Choroid plexus epithelial cell (primary cell): ENCODE measurements around the gene PLCG2.
A peak's percentile ranks its signal among the peaks of the same experiment; 100 is the strongest.

ENCODE experiments used
- DNase-seq: peaks from one replicate; pipeline ENCODE4 v3.0.0-alpha.2; 2010; ENCODE audit warnings: low read depth
- H3K4me3 ChIP-seq: 2 replicates; pipeline ENCODE4 v1.5.1; 2011; ENCODE audit warnings: low read depth, mild to moderate bottlenecking, control low read depth, low read length, moderate library complexity
- TF ChIP-seq, protein P1 (sequence below): conservative IDR thresholded peaks from 2 replicates; pipeline ENCODE4 v1.5.1; 2011; ENCODE audit warnings: low read depth, mild to moderate bottlenecking, control low read depth, inconsistent platforms, low read length, moderate library complexity

The PLCG2 gene

DNA sequence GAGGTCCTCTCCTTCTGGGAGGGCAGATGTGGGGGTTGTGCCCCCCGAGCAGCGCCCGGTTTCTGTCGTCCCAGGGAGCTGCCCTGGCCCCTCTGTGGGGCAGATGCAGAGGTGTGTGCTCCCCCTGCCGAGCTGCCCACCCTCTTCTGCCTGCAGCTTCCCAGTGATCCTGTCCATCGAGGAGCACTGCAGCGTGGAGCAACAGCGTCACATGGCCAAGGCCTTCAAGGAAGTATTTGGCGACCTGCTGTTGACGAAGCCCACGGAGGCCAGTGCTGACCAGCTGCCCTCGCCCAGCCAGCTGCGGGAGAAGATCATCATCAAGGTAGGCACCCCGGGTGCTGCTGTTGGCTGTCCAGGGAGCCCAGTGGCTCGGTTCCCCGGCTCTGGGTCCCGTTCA, 121.4 kb downstream of the PLCG2 start:
- no peak overlapping the region for H3K4me3 ChIP-seq
- DNase-seq = no peak
- TF ChIP-seq, protein P1, sequence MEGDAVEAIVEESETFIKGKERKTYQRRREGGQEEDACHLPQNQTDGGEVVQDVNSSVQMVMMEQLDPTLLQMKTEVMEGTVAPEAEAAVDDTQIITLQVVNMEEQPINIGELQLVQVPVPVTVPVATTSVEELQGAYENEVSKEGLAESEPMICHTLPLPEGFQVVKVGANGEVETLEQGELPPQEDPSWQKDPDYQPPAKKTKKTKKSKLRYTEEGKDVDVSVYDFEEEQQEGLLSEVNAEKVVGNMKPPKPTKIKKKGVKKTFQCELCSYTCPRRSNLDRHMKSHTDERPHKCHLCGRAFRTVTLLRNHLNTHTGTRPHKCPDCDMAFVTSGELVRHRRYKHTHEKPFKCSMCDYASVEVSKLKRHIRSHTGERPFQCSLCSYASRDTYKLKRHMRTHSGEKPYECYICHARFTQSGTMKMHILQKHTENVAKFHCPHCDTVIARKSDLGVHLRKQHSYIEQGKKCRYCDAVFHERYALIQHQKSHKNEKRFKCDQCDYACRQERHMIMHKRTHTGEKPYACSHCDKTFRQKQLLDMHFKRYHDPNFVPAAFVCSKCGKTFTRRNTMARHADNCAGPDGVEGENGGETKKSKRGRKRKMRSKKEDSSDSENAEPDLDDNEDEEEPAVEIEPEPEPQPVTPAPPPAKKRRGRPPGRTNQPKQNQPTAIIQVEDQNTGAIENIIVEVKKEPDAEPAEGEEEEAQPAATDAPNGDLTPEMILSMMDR = no peak

DNA sequence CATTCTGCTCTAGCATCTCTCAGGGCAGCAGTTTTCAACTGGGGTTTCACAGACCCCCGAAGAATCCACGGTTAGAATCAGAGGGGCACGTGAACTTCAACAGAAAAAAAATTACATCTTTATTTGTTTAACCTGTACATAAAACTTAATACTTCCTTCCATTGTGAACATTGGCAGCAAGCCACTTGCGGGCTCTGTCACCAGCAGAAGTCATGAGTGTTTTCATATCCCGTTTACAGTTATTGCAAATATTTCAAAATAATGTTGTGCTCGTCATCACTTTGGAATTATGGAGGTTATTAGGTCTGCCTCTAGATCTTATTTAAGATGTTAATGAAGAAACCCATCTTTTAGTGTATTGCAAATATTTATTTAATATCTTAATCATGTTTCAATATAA, 122.4 kb downstream of the PLCG2 start:
- TF ChIP-seq, protein P1 = no peak
- H3K4me3 ChIP-seq = no peak overlapping the region
- DNase-seq = peak; percentile 84

DNA sequence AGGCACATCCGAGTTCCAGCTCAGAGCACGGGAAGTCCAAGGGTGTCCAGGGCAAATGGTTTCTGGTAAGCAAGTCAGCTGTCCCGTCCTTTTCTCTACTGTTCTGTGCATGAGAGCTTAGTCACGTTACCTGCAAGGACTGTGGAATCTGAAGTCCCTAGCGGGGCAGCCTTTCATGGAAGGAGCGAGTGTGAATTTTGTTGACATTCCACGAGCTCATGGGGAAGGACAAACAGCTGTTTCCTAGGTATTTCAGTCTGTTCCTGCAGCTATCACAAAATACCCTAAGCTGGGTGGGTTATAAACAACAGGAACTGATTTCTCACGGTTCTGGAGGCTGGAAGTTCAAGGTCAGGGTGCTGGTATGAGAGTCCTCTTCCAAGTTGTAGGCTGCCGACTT, 122.9 kb downstream of the PLCG2 start:
- no peak overlapping the region for H3K4me3 ChIP-seq
- peak; percentile 85 for DNase-seq
- TF ChIP-seq, protein P1 = no peak

DNA sequence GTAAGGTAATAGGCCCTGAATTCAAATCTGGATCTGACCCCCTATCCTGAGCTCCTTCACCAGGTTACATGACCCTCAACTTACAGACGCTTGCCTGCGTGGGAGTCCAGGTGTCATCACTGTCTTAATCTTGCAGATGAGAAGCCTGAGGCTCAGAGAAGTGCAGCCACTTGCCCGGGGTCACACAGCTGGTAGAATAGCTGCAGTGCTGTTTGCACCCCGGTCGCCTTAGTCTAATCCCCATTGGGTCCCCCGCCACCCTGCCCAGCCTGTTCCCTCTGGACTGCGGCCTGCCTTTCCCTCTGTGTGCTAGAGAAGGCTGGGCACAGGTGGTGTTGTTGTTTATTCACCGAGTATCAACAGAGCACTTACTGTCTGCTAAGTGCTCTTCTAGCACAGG, 125.2 kb downstream of the PLCG2 start:
- no peak overlapping the region for H3K4me3 ChIP-seq
- DNase-seq = no peak
- TF ChIP-seq, protein P1 = no peak

DNA sequence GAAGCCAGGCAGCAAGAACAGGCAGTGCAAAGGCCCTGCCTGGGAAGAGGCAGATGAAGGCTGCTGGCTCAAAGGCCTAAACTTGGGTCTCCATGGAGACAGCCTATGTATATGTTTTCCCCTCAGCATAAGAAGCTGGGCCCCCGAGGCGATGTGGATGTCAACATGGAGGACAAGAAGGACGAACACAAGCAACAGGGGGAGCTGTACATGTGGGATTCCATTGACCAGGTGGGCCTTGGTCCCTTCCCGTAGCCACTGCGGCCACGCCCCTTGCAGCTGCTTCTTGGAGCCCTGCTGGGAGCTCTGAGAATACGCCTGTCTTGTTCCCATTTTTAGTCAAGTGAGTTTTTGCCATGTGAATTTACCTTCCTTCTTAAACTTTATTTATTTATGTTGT, 126.2 kb downstream of the PLCG2 start:
- TF ChIP-seq, protein P1 = no peak
- DNase-seq = no peak
- no peak overlapping the region for H3K4me3 ChIP-seq

DNA sequence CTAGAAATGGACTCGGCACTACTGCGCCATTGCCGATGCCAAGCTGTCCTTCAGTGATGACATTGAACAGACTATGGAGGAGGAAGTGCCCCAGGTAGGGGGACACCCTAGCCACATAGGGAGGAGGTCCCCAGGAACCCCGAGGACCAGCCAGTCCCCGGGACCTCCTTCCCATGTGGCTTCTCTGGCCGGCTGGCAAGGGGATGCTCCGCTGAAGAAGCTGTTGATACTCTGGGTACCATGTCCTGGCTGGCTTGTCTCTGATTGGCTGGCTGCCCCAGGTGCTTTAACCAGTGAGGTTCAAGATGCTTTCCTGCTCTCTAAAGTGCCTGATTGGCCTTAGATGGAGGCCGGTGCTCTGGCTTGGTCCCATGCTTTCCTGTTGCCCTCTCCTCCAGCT, 128.6 kb downstream of the PLCG2 start:
- TF ChIP-seq, protein P1 = no peak
- H3K4me3 ChIP-seq = no peak overlapping the region
- no peak for DNase-seq

DNA sequence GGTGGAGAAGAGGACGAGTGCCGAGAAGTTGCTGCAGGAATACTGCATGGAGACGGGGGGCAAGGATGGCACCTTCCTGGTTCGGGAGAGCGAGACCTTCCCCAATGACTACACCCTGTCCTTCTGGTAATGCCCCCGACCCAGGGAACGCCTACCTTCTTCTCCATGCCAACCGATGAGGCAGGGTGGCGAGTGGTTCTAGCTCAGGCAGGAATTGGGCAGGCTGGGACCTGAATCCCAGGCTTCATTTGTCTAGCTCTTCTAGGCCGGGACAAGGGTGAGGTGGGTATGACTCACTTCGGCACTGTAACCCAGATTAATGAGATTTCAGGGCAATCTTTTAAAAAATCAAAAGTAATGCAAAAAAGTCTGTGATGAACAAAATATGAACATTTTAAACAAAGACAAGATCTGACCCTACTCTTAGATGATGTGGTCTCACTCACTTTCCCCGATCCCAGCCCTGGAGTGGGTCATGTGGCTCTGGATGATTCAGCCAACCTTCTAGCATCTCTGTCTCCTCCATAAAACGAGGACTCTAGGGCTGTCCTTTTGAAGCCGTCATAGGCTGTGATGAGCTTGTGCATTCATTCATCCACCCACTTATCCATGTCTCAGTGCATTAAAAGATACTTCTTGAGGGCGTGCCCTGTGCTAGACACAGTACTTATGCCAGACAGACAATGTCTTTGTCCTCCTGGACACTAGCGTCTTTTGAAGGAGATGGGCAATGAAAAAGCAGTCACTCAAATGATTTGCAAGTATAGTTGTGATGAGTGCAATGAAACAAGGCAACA, 129.6 kb downstream of the PLCG2 start:
- H3K4me3 ChIP-seq = no peak overlapping the region
- TF ChIP-seq, protein P1 = no peak
- no peak for DNase-seq
